Fibroblast of mammary gland (primary cell): Measurements from ENCODE around the gene IFT122.
"Not testable (repeated sequence)": the region's sequence is repeated elsewhere in the genome, so short reads cannot be mapped to it uniquely, and the experiment has no call there.

Experiments used
- DNase-seq: peaks from one replicate; pipeline ENCODE4 v3.0.0-alpha.2; 2010; ENCODE audit warnings: low read depth
- H3K4me3 ChIP-seq: 2 replicates; pipeline ENCODE4 v1.5.1; 2011; ENCODE audit warnings: low read depth, mild to moderate bottlenecking, low read length, moderate library complexity; ENCODE audit not compliant: control insufficient read depth
- CTCF ChIP-seq: conservative IDR thresholded peaks from 2 replicates; pipeline ENCODE4 v1.5.1; 2011; ENCODE audit warnings: low read depth, low read length, inconsistent platforms; ENCODE audit not compliant: control insufficient read depth, insufficient read depth

IFT122 gene

DNA sequence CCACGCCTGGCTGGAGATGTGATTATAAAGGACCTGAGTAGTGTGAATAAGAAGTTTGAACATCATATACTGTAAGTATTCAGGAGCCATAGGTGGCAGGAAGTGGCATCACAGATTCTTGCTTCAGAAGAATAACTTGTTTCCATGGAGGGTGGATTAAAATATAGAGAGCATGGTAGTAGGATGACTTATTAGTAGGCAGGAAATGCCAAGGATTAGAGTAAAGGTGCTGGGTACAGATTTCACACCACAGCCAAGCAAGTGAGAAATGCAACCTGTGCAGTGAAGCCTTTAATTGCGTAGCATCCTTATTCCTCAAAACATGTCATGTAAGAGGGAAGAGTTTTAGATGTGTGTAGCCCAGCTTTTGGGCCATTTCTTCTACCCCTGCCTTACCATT is 30.8 kb downstream of the IFT122 start:
- DNase-seq: no peak
- H3K4me3 ChIP-seq: no peak overlapping the region
- no peak for TF ChIP-seq CTCF

GRCh38 chr3:129473067-129473768 is 33.2 kb downstream of the IFT122 start:
- DNase-seq: no peak
- no peak overlapping the region for H3K4me3 ChIP-seq
- no peak for TF ChIP-seq CTCF

GRCh38 chr3:129473769-129474152 is 33.7 kb downstream of the IFT122 start:
- no peak for TF ChIP-seq CTCF
- no peak for DNase-seq
- no peak overlapping the region for H3K4me3 ChIP-seq

- DNase-seq: no peak
- no peak for TF ChIP-seq CTCF
- no peak overlapping the region for H3K4me3 ChIP-seq
Measured at GRCh38 chr3:129474984-129475804, 35.2 kb downstream of the IFT122 start.

DNA sequence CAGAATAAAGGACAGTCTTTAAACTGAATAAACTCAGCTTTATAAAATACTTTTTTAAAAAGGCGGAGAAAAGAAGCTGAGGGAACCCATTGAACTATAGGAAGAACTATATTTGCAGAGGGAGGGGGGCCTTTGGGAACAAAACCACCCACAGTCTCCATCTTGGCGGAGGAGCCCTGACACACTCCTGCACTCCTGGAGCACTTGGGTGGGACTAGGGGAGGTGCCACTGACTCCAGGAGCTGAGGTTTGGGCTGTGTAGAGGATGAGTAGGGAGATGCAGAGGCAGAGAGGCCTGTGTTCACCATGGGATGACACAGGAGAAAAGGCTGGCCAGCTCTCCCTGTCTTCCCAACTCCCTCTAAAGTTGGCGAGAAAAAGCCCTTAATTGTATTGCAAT is 35.8 kb downstream of the IFT122 start:
- no peak overlapping the region for H3K4me3 ChIP-seq
- DNase-seq: no peak
- no peak for TF ChIP-seq CTCF

DNA sequence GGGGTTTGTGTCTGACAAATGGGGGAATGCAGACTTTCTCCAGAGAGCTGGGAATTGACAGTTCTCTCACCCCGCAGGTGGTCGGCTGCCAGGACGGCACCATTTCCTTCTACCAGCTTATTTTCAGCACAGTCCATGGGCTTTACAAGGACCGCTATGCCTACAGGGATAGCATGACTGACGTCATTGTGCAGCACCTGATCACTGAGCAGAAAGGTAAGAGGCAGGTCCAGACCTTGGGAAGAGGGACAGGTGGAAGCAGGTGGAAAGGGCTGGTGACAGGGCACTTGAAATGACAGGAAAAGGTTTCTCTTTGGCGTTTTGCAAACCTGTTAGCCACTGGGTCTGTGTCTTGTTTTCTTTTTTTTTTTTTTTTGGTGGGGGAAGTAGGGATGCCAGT is 36.6 kb downstream of the IFT122 start:
- no peak for DNase-seq
- no peak for TF ChIP-seq CTCF
- H3K4me3 ChIP-seq: no peak overlapping the region

- not testable (repeated sequence) for H3K4me3 ChIP-seq
- DNase-seq: peak; percentile 55
Measured at GRCh38 chr3:129481225-129481765, 41.3 kb downstream of the IFT122 start.
